NT2/D1 (cell line): ENCODE data around the gene CDK5R1.

Experiments used
- SUZ12 ChIP-seq: IDR thresholded peaks from 2 replicates; pipeline ENCODE4 v1.6.1; 2011; ENCODE audit not compliant: insufficient read length, insufficient read depth; ENCODE audit errors: extremely low read depth
- ZNF274 ChIP-seq: IDR thresholded peaks from 2 replicates; pipeline ENCODE4 v1.6.1; 2011; ENCODE audit warnings: mild to moderate bottlenecking, low read depth, low read length

- no peak for TF ChIP-seq ZNF274
- no peak for TF ChIP-seq SUZ12
Observed at GRCh38 chr17:32467949-32468348, 18.8 kb upstream of the CDK5R1 start.
